Activated gamma-delta T cell treated with Interleukin-2 at 50 U/mL for 16 hours (primary cell): ENCODE measurements around the gene BTRC.
"Not testable (repeated sequence)": the region's sequence is repeated elsewhere in the genome, so short reads cannot be mapped to it uniquely, and the experiment has no call there.

ENCODE experiments used
- DNase-seq: peaks from one replicate; pipeline ENCODE4 v3.0.0-alpha.2; 2020

Gene BTRC

DNA sequence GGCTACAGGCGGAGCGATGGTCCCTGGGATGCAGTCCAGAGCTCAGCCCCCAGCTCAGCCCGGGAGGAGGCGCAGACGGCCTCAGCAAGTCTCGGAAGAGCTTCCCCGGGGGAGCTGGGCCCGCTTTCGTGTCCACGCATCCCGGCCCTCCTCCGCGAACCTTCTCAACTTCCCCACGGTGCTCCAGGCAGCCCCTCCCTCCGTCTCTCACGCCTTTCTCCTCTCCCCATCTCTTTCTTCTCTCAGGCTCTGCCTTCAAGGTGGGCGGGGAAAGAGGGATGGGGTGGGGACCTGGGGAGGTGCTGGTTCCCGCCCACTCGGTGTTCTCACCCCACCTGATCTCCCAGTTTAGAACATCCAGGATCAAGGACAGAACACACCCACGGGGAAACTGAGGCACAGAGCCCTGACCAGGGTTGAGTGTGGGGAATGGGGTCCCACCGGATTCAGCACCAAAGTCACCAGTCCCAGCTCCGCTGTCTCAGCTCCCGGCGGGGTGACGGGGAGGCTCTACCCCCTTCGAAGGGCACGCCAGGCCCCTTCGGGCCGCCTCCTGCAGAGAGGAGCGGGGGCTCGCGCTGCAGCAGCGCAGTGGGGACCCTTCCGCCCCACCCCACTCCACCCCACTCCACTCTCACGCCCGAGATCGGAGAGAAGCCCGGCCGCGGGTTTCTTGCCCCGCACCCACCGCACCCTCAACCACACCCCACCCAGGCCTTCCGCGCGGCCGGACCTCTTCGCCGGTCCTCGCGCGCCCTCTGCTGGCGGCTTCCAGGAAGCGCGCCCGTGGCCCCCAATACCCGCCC is 215.9 kb downstream of the BTRC start:
- DNase-seq: peak; percentile 80

DNA sequence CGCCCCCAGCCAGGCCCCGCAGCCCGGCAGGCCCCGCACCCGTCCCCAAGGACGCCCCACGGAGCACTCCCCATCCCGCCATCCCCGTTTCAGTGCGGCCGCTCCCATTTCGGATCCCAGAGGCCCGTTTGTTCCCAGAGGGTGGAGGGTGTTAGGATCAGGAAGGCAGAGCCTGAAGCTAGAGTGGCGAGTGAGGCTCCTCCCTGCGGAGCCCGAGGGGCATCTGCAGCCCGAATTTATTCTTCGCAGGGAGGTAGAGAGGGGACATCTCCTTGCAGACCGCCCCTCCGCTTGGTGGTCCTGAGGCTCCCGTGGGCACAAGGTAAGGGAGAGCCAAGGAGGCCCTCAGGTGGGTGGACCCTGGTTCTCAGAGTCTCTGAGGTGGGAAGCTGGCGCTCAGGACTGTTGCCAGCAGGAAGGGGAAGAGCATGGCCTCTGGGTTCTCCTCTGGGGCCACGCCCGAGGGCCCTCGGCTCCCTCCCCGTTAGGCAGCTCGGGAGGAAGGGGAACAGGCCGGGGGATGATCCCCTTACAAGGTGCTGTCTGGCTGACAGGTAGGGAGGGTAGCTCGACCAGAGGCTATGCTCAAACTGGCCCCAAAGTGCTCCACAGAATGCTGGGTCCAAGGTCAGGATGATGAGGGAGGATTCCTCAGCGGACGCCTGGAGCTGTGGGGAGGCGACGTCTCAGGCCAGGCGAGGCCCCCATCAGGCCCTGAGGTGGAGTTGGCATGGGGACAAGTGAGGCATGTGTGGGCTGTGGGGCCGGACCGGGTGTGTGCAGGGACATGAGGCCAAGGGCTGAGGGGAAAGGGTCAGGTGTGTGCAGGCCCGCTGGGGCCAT is 216.7 kb downstream of the BTRC start:
- no peak for DNase-seq

DNA sequence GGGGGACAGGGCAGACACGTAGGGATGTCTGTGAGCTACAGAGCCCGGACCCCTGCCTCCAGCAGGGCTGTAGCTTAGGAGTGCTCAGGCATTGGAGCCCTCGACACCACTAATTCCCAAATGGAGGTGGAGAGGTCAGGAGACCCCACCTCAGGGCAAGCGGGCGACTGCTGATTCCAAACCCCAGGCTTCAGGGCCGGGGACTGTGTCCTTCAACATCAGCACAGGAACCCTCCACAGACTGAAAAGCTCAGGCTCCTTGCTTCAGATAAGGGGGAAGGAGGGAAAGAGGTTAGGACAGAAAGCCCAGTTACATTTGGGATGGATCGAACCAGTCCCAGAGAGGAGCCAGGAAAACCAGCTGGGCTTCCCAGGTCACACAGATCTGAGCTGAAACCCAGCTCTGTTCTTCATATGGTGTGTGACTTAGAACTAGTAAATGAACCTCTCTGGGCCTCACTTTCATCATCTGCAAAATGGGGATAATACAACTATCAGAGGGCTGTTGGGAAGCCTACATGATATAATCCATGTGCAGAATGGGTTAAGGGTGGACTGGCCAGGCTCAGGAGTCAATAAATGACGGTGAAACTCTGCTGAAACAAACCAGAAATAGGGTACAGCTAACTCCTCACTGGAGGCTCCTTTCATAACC is 217.4 kb downstream of the BTRC start:
- DNase-seq: no peak

DNA sequence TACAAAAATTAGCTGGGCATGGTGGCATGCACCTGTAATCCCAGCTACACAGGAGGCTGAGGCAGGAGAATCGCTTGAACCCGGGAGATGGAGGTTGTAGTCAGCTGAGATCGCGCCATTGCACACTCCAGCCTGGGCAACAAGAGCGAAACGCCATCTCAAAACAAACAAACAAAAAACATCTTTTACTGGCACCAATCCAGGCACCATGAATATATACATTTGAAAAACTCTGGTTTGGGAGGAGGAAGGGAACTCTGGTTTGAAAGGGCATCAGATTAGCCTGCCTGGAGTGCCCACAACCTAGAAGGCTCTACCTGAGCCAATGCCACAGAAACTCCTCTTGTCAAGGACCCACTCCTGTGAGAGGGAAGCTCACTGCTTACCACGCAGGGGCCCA is 218.2 kb downstream of the BTRC start:
- DNase-seq: no peak

- no peak for DNase-seq
These were observed 218.8 kb downstream of the BTRC start for GRCh38 chr10:101572785-101573184.

- no peak for DNase-seq
These were observed 220.2 kb downstream of the BTRC start for GRCh38 chr10:101573885-101574753.

- no peak for DNase-seq
These were observed 221.1 kb downstream of the BTRC start for GRCh38 chr10:101575091-101575490.

GRCh38 chr10:101575580-101576210 is 221.7 kb downstream of the BTRC start:
- no peak for DNase-seq

GRCh38 chr10:101576211-101576863 is 222.4 kb downstream of the BTRC start:
- DNase-seq: no peak

- DNase-seq: no peak
These were observed 223.3 kb downstream of the BTRC start for GRCh38 chr10:101577121-101577871.

GRCh38 chr10:101578192-101578591 is 224.2 kb downstream of the BTRC start:
- no peak for DNase-seq

DNA sequence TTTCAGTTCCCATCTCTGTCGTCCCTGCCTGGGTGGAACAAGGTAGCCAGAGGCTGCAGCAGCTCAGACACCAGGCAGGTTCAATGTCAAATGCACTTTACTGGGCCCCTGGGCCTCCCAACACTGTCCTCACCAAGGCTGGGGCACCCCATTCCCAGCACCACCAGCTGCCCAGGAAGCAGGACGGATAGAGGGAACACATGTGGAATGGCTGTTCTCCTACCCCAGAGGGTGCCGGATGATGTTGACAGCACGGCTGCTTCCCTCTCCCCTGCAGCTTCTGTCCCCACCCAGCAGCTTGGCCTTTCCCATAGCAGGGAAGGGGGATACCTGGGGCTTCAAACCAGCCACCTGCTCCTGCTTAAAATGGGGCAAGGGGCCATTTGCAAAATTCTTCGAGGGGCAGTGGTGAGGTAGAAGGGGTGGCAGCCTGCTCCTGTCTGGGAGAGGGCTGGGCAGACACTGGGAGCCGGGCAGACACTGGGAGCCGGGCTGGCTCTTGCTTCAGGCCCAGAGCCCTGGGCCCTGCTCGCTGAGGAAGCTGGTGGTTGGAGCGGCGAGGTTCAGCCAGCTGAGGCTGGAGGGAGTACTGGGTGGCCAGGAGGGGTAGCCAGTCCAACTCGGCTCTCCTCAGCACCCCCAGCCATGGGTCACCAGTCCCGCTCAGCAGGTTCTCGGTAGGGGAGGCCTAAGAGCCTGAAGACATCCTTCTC is 225.0 kb downstream of the BTRC start:
- DNase-seq: no peak

DNA sequence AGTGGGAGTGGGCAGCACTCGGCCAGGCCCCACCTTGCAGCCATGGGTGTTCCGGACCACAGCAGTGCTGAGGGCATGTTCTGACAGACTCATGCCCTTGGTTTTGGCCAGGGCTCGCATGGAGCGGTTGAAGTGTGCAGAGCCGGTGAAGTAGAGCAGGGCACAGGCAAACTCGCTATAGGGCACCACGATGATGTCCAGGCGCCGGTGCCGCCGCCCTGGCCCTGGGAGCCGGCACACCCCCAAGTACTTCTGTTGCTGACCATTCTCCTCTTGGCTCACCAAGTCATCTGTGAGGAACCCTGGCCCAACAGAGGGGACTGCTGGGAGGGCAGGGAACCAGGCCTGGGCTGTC is 225.5 kb downstream of the BTRC start:
- DNase-seq: no peak

- no peak for DNase-seq
These were observed 226.8 kb downstream of the BTRC start for GRCh38 chr10:101580486-101581399.

DNA sequence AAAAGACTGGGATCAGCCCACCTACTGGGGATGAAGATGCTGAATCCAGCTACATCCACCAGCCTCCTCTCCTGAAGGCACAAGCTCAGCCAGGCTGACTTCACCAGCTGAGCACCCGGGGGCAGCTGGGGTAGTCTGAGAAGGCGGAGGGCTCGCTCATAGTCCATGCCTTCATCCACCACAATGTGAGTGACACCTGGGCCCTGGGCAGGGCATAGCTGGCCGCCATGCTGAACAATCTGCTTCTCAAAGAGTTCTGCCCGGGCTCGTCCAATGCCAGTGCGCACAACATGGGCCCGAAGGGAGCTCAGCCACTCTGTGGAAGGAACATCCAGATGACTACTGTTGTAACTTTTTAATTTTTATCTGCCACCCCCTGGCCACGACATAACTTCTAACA is 231.9 kb downstream of the BTRC start:
- no peak for DNase-seq

- DNase-seq: peak; percentile 92
These were observed 234.0 kb downstream of the BTRC start, which contains the start of the genes DPCD and POLL for GRCh38 chr10:101587725-101588653. Gene DPCD (plus strand): TSS chr10:101588321. CDS start chr10:101588337, 16 bp downstream. Gene POLL (minus strand): TSS chr10:101588257. CDS start chr10:101587360, 897 bp downstream.

DNA sequence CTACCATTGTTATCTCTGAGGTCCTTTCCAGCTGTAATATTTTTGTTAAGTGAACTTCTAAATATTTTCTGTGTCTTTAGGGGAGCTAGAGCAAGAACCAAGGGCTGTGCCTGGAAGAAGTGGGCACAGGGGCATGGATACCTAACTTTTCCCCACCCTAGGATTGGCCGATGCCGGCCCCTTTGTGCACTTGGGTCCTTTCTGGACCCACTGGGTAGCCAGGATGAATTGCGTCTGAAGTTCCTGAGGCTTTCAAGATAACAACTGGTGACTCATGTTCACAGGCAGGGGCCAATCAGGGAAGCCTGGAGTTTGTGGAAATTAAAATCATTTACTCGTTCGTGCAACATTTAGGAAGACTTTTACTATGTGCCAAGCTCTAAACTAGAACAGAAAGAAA is 234.9 kb downstream of the BTRC start:
- DNase-seq: no peak

- not testable (repeated sequence) for DNase-seq
These were observed 239.4 kb downstream of the BTRC start for GRCh38 chr10:101593331-101593730.
